Amniotic stem cell (primary cell): Measurements from ENCODE around the gene NAA60.
"Not testable (repeated sequence)": the region's sequence is repeated elsewhere in the genome, so short reads cannot be mapped to it uniquely, and the experiment has no call there.

Experiments used
- DNase-seq: peaks from one replicate; lab custom pipeline; 2025; lab: John Stamatoyannopoulos, UW

Gene NAA60

GRCh38 chr16:3484318-3485096 lies 41.0 kb downstream of the NAA60 start:
- no peak for DNase-seq

GRCh38 chr16:3485097-3485745 lies 41.7 kb downstream of the NAA60 start:
- no peak for DNase-seq

- no peak for DNase-seq
Measured at GRCh38 chr16:3485821-3486505, 42.5 kb downstream of the NAA60 start.

- no peak for DNase-seq
Measured at GRCh38 chr16:3486506-3487215, 43.2 kb downstream of the NAA60 start.

GRCh38 chr16:3487521-3488410 lies 44.3 kb downstream of the NAA60 start:
- DNase-seq, result no peak

- DNase-seq, result no peak
Measured at GRCh38 chr16:3488801-3489200, 45.3 kb downstream of the NAA60 start.

GRCh38 chr16:3490911-3491629 lies 47.6 kb downstream of the NAA60 start:
- DNase-seq, result no peak

GRCh38 chr16:3492356-3492755 lies 48.9 kb downstream of the NAA60 start:
- DNase-seq, result no peak

- DNase-seq, result no peak
Measured at GRCh38 chr16:3494386-3494973, 51.0 kb downstream of the NAA60 start.

- DNase-seq, result no peak
Measured at GRCh38 chr16:3495176-3495575, 51.7 kb downstream of the NAA60 start, which contains the start of gene C16orf90. Gene C16orf90, minus strand, starts transcription at chr16:3495489. Its CDS starts 68 bp downstream, at chr16:3495421.

GRCh38 chr16:3496386-3496785 lies 52.9 kb downstream of the NAA60 start:
- DNase-seq, result no peak

GRCh38 chr16:3497771-3498170 lies 54.3 kb downstream of the NAA60 start:
- DNase-seq, result no peak

- DNase-seq, result no peak
Measured at GRCh38 chr16:3498988-3499387, 55.5 kb downstream of the NAA60 start.

GRCh38 chr16:3501412-3501761 lies 57.9 kb downstream of the NAA60 start:
- not testable (repeated sequence) for DNase-seq

- no peak for DNase-seq
Measured at GRCh38 chr16:3501783-3502400, 58.4 kb downstream of the NAA60 start.

GRCh38 chr16:3503523-3503922 lies 60.0 kb downstream of the NAA60 start:
- no peak for DNase-seq

GRCh38 chr16:3508736-3509135 lies 65.3 kb downstream of the NAA60 start:
- DNase-seq, result no peak

- no peak for DNase-seq
Measured at GRCh38 chr16:3509470-3509928, 66.0 kb downstream of the NAA60 start.

GRCh38 chr16:3510416-3510815 lies 66.9 kb downstream of the NAA60 start:
- DNase-seq, result no peak
